ENCODE measurements around the gene USH2A. TPM values are rescaled to one million over a fixed set of nuclear protein-coding genes. Genes with fewer than 3 reads are reported as not detected.
A peak's percentile ranks its signal among the peaks of the same experiment; 100 is the strongest.

USH2A gene
- total RNA-seq, 2 donors from 2014 or later: 0.74 TPM; not detected in 1

GRCh38 chr1:216223486-216223885 lies 199.8 kb downstream of the USH2A start:
- Histone ChIP-seq H3K27ac (no peak overlapping the region), H3K4me3 (no peak overlapping the region), H3K27me3 (replicated peaks; ENCODE audit: insufficient read depth) (no peaks in the 10 kb centered on the region), H3K9me3 (no peaks in the 10 kb centered on the region), H3K36me3 (no peaks in the 10 kb centered on the region), H3K4me1 (replicated peaks) (no peaks in the 10 kb centered on the region)
- DNase-seq (ENCODE audit: low spot score): no peak
- TF ChIP-seq POLR2AphosphoS5 (IDR thresholded peaks at IDR 0.05) (no peak), POLR2A (IDR thresholded peaks at IDR 0.05) (no peak)
- TF ChIP-seq, protein P1, sequence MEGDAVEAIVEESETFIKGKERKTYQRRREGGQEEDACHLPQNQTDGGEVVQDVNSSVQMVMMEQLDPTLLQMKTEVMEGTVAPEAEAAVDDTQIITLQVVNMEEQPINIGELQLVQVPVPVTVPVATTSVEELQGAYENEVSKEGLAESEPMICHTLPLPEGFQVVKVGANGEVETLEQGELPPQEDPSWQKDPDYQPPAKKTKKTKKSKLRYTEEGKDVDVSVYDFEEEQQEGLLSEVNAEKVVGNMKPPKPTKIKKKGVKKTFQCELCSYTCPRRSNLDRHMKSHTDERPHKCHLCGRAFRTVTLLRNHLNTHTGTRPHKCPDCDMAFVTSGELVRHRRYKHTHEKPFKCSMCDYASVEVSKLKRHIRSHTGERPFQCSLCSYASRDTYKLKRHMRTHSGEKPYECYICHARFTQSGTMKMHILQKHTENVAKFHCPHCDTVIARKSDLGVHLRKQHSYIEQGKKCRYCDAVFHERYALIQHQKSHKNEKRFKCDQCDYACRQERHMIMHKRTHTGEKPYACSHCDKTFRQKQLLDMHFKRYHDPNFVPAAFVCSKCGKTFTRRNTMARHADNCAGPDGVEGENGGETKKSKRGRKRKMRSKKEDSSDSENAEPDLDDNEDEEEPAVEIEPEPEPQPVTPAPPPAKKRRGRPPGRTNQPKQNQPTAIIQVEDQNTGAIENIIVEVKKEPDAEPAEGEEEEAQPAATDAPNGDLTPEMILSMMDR (IDR thresholded peaks at IDR 0.05): no peak
- intact Hi-C loops (cut with DNase I): no loop called here
- WGBS: 49% methylated on average over 4 of the region's 4 CpGs

DNA sequence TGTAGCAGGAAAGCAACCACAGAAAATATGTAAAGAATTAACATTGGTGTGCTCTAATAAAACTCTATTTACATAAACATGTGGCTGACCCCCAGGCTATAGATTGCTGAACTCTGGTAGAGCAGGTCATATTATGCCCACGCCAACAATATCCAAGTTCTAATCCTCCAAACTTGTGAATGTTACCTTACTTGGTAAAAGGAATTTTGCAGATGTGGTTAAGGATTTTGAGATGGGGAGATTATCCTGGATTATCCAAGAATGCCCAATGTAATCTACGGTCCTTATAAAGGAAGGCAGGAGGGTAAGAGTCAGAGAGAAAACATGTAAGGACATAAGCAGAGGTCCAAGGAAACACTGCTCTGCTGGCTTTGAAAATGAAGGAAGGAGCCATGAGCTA lies 201.0 kb downstream of the USH2A start:
- 92% methylated on average over 2 of the region's 2 CpGs for WGBS
- TF ChIP-seq, protein P1 (IDR thresholded peaks at IDR 0.05): no peak
- TF ChIP-seq POLR2A (IDR thresholded peaks at IDR 0.05) (no peak), POLR2AphosphoS5 (IDR thresholded peaks at IDR 0.05) (no peak)
- H3K4me3 ChIP-seq: no peak overlapping the region
- H3K4me1 ChIP-seq (replicated peaks): no peaks in the 10 kb centered on the region
- H3K36me3 ChIP-seq: no peaks in the 10 kb centered on the region
- H3K9me3 ChIP-seq: no peaks in the 10 kb centered on the region
- no peak for DNase-seq (ENCODE audit: low spot score)
- intact Hi-C loops (cut with DNase I): no loop called here
- H3K27me3 ChIP-seq (replicated peaks; ENCODE audit: insufficient read depth): no peaks in the 10 kb centered on the region
- H3K27ac ChIP-seq: no peak overlapping the region

DNA sequence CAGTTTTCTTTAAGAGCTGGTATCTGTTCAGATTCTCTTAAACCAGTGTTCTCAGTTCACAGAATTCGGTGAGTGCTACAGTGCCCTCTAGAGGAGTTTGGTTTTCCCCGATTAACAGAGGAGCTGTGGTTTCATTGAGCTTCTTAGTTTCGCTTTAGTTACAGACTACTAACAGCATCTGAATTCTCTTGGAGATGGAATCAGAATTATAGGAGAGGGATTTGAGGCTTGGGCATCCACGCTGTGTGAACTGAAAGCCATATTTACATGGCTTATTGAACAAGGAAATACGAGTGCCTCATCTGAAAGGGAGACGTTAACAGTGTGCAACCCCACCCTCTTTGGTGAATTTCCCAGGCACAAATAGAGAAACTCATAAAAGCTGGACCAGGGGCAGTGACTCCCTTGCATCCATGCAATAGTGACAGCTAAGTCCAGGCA lies 202.0 kb downstream of the USH2A start:
- H3K4me3 ChIP-seq: peak overlapping the region; percentile 20 to 21
- intact Hi-C loops (cut with DNase I): no loop called here
- no peak for TF ChIP-seq POLR2A (IDR thresholded peaks at IDR 0.05)
- TF ChIP-seq, protein P1 (IDR thresholded peaks at IDR 0.05): peak in 3 of 4 experiments; percentile 46 to 55 (median 51)
- peak; percentile 27 for TF ChIP-seq POLR2AphosphoS5 (IDR thresholded peaks at IDR 0.05)

DNA sequence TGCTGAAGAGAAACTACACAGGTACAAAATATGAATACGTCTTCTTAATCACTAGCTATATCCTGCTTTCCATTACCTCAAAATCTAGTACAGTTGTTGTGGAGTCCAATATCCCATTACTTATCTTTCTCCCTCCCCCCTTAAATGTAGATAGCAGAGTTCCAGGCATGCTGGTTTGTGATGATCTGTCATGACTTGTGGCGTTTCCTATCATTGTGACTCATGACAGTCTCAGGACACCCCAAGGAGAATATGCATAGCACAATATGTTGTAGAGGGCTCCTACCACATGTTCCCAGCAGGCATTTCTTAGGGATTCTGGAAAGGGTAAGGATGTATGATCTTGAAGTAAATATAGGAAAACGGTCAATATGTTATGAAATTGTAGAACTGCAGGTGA lies 206.9 kb downstream of the USH2A start:
- no peak for TF ChIP-seq POLR2A (IDR thresholded peaks at IDR 0.05)
- TF ChIP-seq POLR2AphosphoS5 (IDR thresholded peaks at IDR 0.05): no peak
- TF ChIP-seq, protein P1 (IDR thresholded peaks at IDR 0.05): no peak
- no peaks in the 10 kb centered on the region for H3K9me3 ChIP-seq
- no peak overlapping the region for H3K27ac ChIP-seq
- H3K27me3 ChIP-seq (replicated peaks; ENCODE audit: insufficient read depth): no peaks in the 10 kb centered on the region
- H3K36me3 ChIP-seq: no peaks in the 10 kb centered on the region
- no peak for DNase-seq (ENCODE audit: low spot score)
- 92% methylated on average over 3 of the region's 3 CpGs for WGBS
- intact Hi-C loops (cut with DNase I): no loop called here
- no peak overlapping the region for H3K4me3 ChIP-seq
- no peaks in the 10 kb centered on the region for H3K4me1 ChIP-seq (replicated peaks)

More for the DNA sequence above, 202.0 kb downstream of the USH2A start:
- peak; percentile 49 for DNase-seq (ENCODE audit: low spot score)
- H3K4me1 ChIP-seq (replicated peaks): no peaks in the 10 kb centered on the region
- no peaks in the 10 kb centered on the region for H3K36me3 ChIP-seq
- no peaks in the 10 kb centered on the region for H3K9me3 ChIP-seq
- WGBS: under 1% methylated on average over 6 of the region's 6 CpGs
- H3K27me3 ChIP-seq (replicated peaks; ENCODE audit: insufficient read depth): no peaks in the 10 kb centered on the region
- peak overlapping the region; percentile 9 to 20 for H3K27ac ChIP-seq

DNA sequence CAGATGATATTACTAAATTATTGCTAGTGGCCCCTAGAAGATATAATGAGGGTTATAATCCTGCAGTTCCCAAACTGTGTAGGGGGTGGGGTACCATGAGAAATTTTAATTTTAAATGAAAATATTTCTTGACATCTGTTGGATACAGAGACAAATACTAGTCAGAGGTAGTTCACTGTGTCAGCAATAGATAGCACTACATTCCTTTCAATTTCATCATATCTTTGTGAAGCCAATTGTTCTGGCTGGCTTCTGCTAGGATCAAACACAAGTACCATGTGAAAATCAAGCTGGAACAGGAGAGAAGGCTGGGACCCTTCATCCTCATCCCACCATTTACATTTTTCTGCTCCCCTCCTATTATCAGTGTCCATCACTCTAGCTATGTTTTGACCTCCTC lies 208.1 kb downstream of the USH2A start:
- TF ChIP-seq, protein P1 (IDR thresholded peaks at IDR 0.05): no peak
- TF ChIP-seq POLR2A (IDR thresholded peaks at IDR 0.05): no peak
- no peak for TF ChIP-seq POLR2AphosphoS5 (IDR thresholded peaks at IDR 0.05)
- intact Hi-C loops (cut with DNase I): no loop called here
- H3K4me3 ChIP-seq: no peak overlapping the region
- H3K27ac ChIP-seq: no peak overlapping the region
- no peak for DNase-seq (ENCODE audit: low spot score)
- no peaks in the 10 kb centered on the region for H3K27me3 ChIP-seq (replicated peaks; ENCODE audit: insufficient read depth)
- H3K36me3 ChIP-seq: no peaks in the 10 kb centered on the region
- no peaks in the 10 kb centered on the region for H3K9me3 ChIP-seq
- H3K4me1 ChIP-seq (replicated peaks): no peaks in the 10 kb centered on the region

All from prostate gland (tissue), 2 donors.